HG03571 (cell line): ENCODE data around the gene MRPS34.

Experiments
- ATAC-seq: cut with Tn5 transposase; IDR thresholded peaks from one replicate; pipeline ENCODE4 v1.9.1; 2021; ENCODE audit not compliant: unreplicated experiment

MRPS34 gene

GRCh38 chr16:1731603-1732002 lies 41.3 kb downstream of the MRPS34 start:
- no peak for ATAC-seq

- ATAC-seq, result no peak
Observed at GRCh38 chr16:1731073-1731472, 41.9 kb downstream of the MRPS34 start.

GRCh38 chr16:1729445-1729844 lies 43.5 kb downstream of the MRPS34 start:
- ATAC-seq, result no peak

- no peak for ATAC-seq
Observed at GRCh38 chr16:1729026-1729425, 43.9 kb downstream of the MRPS34 start.

- ATAC-seq, result no peak
Observed at GRCh38 chr16:1727651-1728624, 45.0 kb downstream of the MRPS34 start.

GRCh38 chr16:1726661-1727502 lies 46.1 kb downstream of the MRPS34 start:
- ATAC-seq, result no peak

- no peak for ATAC-seq
Observed at GRCh38 chr16:1724491-1724890, 48.4 kb downstream of the MRPS34 start.

GRCh38 chr16:1723450-1724147 lies 49.3 kb downstream of the MRPS34 start:
- ATAC-seq, result no peak
